Daoy (cell line): Measurements from ENCODE around the gene LTB. TPM values are rescaled to one million over a fixed set of nuclear protein-coding genes. Genes with fewer than 3 reads are reported as not detected.
A peak's percentile ranks its signal among the peaks of the same experiment; 100 is the strongest.

ENCODE experiments used
- DNase-seq: peaks from one replicate; pipeline ENCODE4 v3.0.0-alpha.2; 2015; ENCODE audit warnings: low read depth
- total RNA-seq: library from RNA; depleted of rRNA; stranded (reverse); fragments of >200 nt; shearing (Covaris generic); gene quantifications from 2 replicates; pipeline ENCODE4 v1.2.3, GENCODE V29; 2014; rRNA removed

Gene LTB
- total RNA-seq: 2.1 TPM in 1 of 2 replicates, not detected in the other

GRCh38 chr6:31582230-31582643 is at the start of gene LTB:
TSS of gene LTB (minus strand) at chr6:31582424. CDS start at chr6:31582417, 7 bp downstream.
- DNase-seq: no peak

GRCh38 chr6:31631681-31632278 is 49.6 kb upstream of the LTB start:
- DNase-seq: no peak

GRCh38 chr6:31631209-31631608 is 49.0 kb upstream of the LTB start:
- no peak for DNase-seq

- DNase-seq: no peak
These were observed 48.1 kb upstream of the LTB start for GRCh38 chr6:31630177-31630934.

- DNase-seq: no peak
These were observed 46.8 kb upstream of the LTB start for GRCh38 chr6:31629014-31629413.

- no peak for DNase-seq
These were observed 45.6 kb upstream of the LTB start for GRCh38 chr6:31627690-31628287.

- no peak for DNase-seq
These were observed 44.7 kb upstream of the LTB start for GRCh38 chr6:31626952-31627351.

GRCh38 chr6:31624070-31624469 is 41.8 kb upstream of the LTB start:
- no peak for DNase-seq

GRCh38 chr6:31622684-31623091 is 40.5 kb upstream of the LTB start:
- no peak for DNase-seq

GRCh38 chr6:31621991-31622390 is 39.8 kb upstream of the LTB start:
- DNase-seq: no peak

- no peak for DNase-seq
These were observed 39.2 kb upstream of the LTB start for GRCh38 chr6:31621320-31621939.

- no peak for DNase-seq
These were observed 38.5 kb upstream of the LTB start, which contains the start of gene PRRC2A for GRCh38 chr6:31620586-31621319. TSS of gene PRRC2A (plus strand) at chr6:31620715. CDS start at chr6:31622790, 2,075 bp downstream.

- DNase-seq: peak; percentile 100
These were observed 37.8 kb upstream of the LTB start for GRCh38 chr6:31619805-31620585.

- no peak for DNase-seq
These were observed 34.8 kb upstream of the LTB start for GRCh38 chr6:31617010-31617409.

GRCh38 chr6:31615748-31616147 is 33.5 kb upstream of the LTB start:
- no peak for DNase-seq

- no peak for DNase-seq
These were observed 32.7 kb upstream of the LTB start, which contains the start of gene AIF1 for GRCh38 chr6:31614684-31615578. TSS of gene AIF1 (plus strand) at chr6:31615234. CDS start at chr6:31615330, 96 bp downstream.

GRCh38 chr6:31614075-31614619 is 31.9 kb upstream of the LTB start:
- no peak for DNase-seq

- no peak for DNase-seq
These were observed 28.7 kb upstream of the LTB start for GRCh38 chr6:31610968-31611367.
